HepG2 (cell line): Measurements from ENCODE around the gene RFX2. TPM values are rescaled to one million over a fixed set of nuclear protein-coding genes. Genes with fewer than 3 reads are reported as not detected.

Source experiments
- ATAC-seq: fragments of 200-7000 bp; cut with Tn5 transposase; 3 replicates; pipeline ENCODE4 v1.9.1; 2020; ENCODE audit warnings: mild to moderate bottlenecking, moderate library complexity
- BruUV-seq: library from RNA; stranded (reverse); fragments of 400-500 nt; replicated peaks from 2 replicates; lab custom pipeline; 2021; lab: Mats Ljungman, UMichigan
- CTCF ChIA-PET: fragments of 300-600 bp; formaldehyde crosslinking; extraction: SDS; loops from one replicate; lab custom pipeline; 2021; ENCODE audit warnings: low total read pairs, inconsistent platforms, low intra/inter-chr PET ratio; lab: Yijun Ruan, JAX
- POLR2A ChIA-PET: fragments of 350-600 bp; sonication (Branson Sonifier 250); formaldehyde crosslinking; loops from one replicate; lab custom pipeline; 2020; ENCODE audit warnings: antibody characterized with exemption, inconsistent platforms; lab: Yijun Ruan, JAX
- DNase-seq: peaks from one replicate; pipeline ENCODE4 v3.0.0-alpha.2; 2015; ENCODE audit warnings: low spot score
- FAIRE-seq: peaks from 3 replicates; lab custom pipeline; 2011; peaks lifted over from hg19 to GRCh38; lab: Jason Lieb, UNC
- H2AFZ ChIP-seq: one replicate; pipeline ENCODE4 v1.6.1; 2011; ENCODE audit warnings: low read length, inconsistent platforms
- H3K27ac ChIP-seq: fragments of 300-600 bp; 3 replicates; pipeline ENCODE4 v1.8.0; 2011; ENCODE audit warnings: mixed run types, mild to moderate bottlenecking, mixed read lengths, low read length, inconsistent platforms; ENCODE audit not compliant: insufficient read depth; ENCODE audit errors: extremely low read length
- H3K27me3 ChIP-seq, 2 experiments: fragments of 200-600 bp in 1 of 2; 2 replicates in 1 of 2; 3 replicates in 1 of 2; pipeline versions ENCODE4 v1.6.0 to v1.8.0; 2011; ENCODE audit warnings: low read length in 2 of 2, mild to moderate bottlenecking in 2 of 2, moderate library complexity in 2 of 2, inconsistent platforms in 1 of 2; ENCODE audit not compliant: insufficient read depth in 2 of 2, control insufficient read depth in 1 of 2
- H3K36me3 ChIP-seq, 2 experiments: fragments of 200-600 bp in 1 of 2; replicated peaks in 1 of 2; 2 replicates in 1 of 2; 3 replicates in 1 of 2; pipeline versions ENCODE4 v1.5.1 to v1.8.0; 2011; ENCODE audit warnings: low read length in 2 of 2, inconsistent platforms in 1 of 2; ENCODE audit not compliant: insufficient read depth in 2 of 2, control insufficient read depth in 1 of 2
- H3K4me1 ChIP-seq: 2 replicates; pipeline ENCODE4 v1.5.1; 2012; ENCODE audit warnings: low read length, inconsistent platforms; ENCODE audit not compliant: insufficient read depth
- H3K4me2 ChIP-seq: 2 replicates; pipeline ENCODE4 v1.6.0; 2011; ENCODE audit warnings: low read depth, low read length, inconsistent platforms
- H3K4me3 ChIP-seq, 3 experiments: fragments of 200-600 bp in 1 of 3; sonication (generic), shearing (Covaris generic) in 1 of 3; replicated peaks in 1 of 3; 2 replicates each; pipeline ENCODE4 v1.5.1; 2011 to 2016; ENCODE audit warnings: low read length in 3 of 3, inconsistent platforms in 2 of 3, low read depth in 2 of 3, mild to moderate bottlenecking in 2 of 3, control low read depth in 1 of 3, mixed read lengths in 1 of 3; ENCODE audit not compliant: insufficient read depth in 1 of 3
- H3K79me2 ChIP-seq: one replicate; pipeline ENCODE4 v1.6.1; 2011; ENCODE audit warnings: low read length, inconsistent platforms; ENCODE audit not compliant: insufficient read depth
- H3K9ac ChIP-seq: 2 replicates; pipeline ENCODE4 v1.6.0; 2011; ENCODE audit warnings: mild to moderate bottlenecking, low read depth, low read length, inconsistent platforms; ENCODE audit not compliant: insufficient read depth
- H3K9me3 ChIP-seq: 2 replicates; pipeline ENCODE4 v1.5.1; 2012; ENCODE audit warnings: mild to moderate bottlenecking, low read length
- H4K20me1 ChIP-seq: 2 replicates; pipeline ENCODE4 v1.6.0; 2011; ENCODE audit warnings: inconsistent platforms, mild to moderate bottlenecking, low read length, moderate library complexity; ENCODE audit not compliant: insufficient read depth
- AGO1 ChIP-seq: fragments of 200-400 bp; formaldehyde crosslinking; IDR thresholded peaks from 2 replicates; pipeline ENCODE4 v1.6.1; 2017; ENCODE audit warnings: mild to moderate bottlenecking, low read depth, low read length, moderate library complexity; ENCODE audit not compliant: poor library complexity, severe bottlenecking
- CCDC6 ChIP-seq: sonication (generic); formaldehyde crosslinking; IDR thresholded peaks from 2 replicates; pipeline ENCODE4 v1.8.1; 2022; ENCODE audit warnings: mild to moderate bottlenecking, missing genetic modification reagents, moderate library complexity
- HDAC1 ChIP-seq: sonication (generic); formaldehyde crosslinking; IDR thresholded peaks from 2 replicates; pipeline ENCODE4 v1.5.1; 2020; ENCODE audit warnings: mild to moderate bottlenecking, missing genetic modification reagents
- HINFP ChIP-seq: sonication (generic); formaldehyde crosslinking; IDR thresholded peaks from 2 replicates; pipeline ENCODE4 v1.4.0; 2020; ENCODE audit warnings: low read depth, mild to moderate bottlenecking, missing genetic modification reagents
- KAT2B ChIP-seq: fragments of 150-350 bp; IDR thresholded peaks from 2 replicates; pipeline ENCODE4 v1.6.1; 2014; ENCODE audit warnings: low read depth, low read length, borderline replicate concordance
- MAZ ChIP-seq, 2 experiments: sonication (generic) in 1 of 2; formaldehyde crosslinking in 1 of 2; IDR thresholded peaks; 2 replicates each; pipeline versions ENCODE4 v1.5.0 to v1.6.1; 2012 to 2020; ENCODE audit warnings: low read depth in 2 of 2, mild to moderate bottlenecking in 2 of 2, borderline replicate concordance in 1 of 2, improper control_type of control experiment in 1 of 2, low read length in 1 of 2, missing genetic modification reagents in 1 of 2, moderate library complexity in 1 of 2
- MIXL1 ChIP-seq: IDR thresholded peaks from 2 replicates; pipeline ENCODE4 v1.6.1; 2016
- SMARCC2 ChIP-seq: fragments of 450-650 bp; IDR thresholded peaks from 2 replicates; pipeline ENCODE4 v1.6.1; 2017; ENCODE audit warnings: antibody characterized with exemption, mild to moderate bottlenecking
- UBTF ChIP-seq: sonication (generic); formaldehyde crosslinking; IDR thresholded peaks from 2 replicates; pipeline ENCODE4 v1.4.0; 2020; ENCODE audit warnings: mild to moderate bottlenecking, missing genetic modification reagents
- ZBTB14 ChIP-seq: sonication (generic); formaldehyde crosslinking; IDR thresholded peaks from 2 replicates; pipeline ENCODE4 v1.4.0; 2020; ENCODE audit warnings: missing genetic modification reagents
- ZHX1 ChIP-seq: sonication (generic); formaldehyde crosslinking; IDR thresholded peaks from 2 replicates; pipeline ENCODE4 v1.8.1; 2022; ENCODE audit warnings: low read depth, mild to moderate bottlenecking, missing genetic modification reagents
- ZNF333 ChIP-seq: sonication (generic); formaldehyde crosslinking; IDR thresholded peaks from 2 replicates; pipeline ENCODE4 v1.4.0; 2020; ENCODE audit warnings: mild to moderate bottlenecking, missing genetic modification reagents, borderline replicate concordance
- ZNF512B ChIP-seq: sonication (generic); formaldehyde crosslinking; IDR thresholded peaks from 2 replicates; pipeline ENCODE4 v1.5.1; 2020; ENCODE audit warnings: missing genetic modification reagents, mild to moderate bottlenecking, borderline replicate concordance
- WGBS: methylation state at CpG from one replicate; pipeline ENCODE4 v1.1.6; 2017; ENCODE audit warnings: low lambda C conversion rate; 5-methylcytosine and 5-hydroxymethylcytosine counted together
- in situ Hi-C: cut with HindIII; loops from 2 replicates; pipeline ENCODE4 v1.10.0; 2017; ENCODE audit warnings: low pct_unique_long_range_greater_than_20kb; ENCODE audit not compliant: extremely low pct_ligation_motif_present
- intact Hi-C: fragments of 100-400 bp; cut with micrococcal nuclease; formaldehyde crosslinking; loops from one replicate; pipeline ENCODE4 v1.10.0; 2022; ENCODE audit not compliant: unreplicated experiment
- polyA plus RNA-seq, 8 experiments: library from polyadenylated mRNA; depleted of rRNA in 3 of 8; stranded (reverse) in 7 of 8; unstranded in 1 of 8; fragments of >200 nt; fragmentation: Illumina TruSeq in 4 of 8; extraction: Trizol in 4 of 8; gene quantifications; 2 replicates each; pipeline versions ENCODE4 v1.2.1 to v1.2.3, GENCODE V29; 2011 to 2016; ENCODE audit warnings: low read depth in 4 of 8, missing spikeins in 1 of 8, mixed read lengths in 1 of 8; ENCODE audit not compliant: insufficient read depth in 1 of 8
- total RNA-seq, 5 experiments: library from RNA; depleted of rRNA; stranded (reverse); fragments of >200 nt; fragmentation: Illumina TruSeq; extraction: Trizol; gene quantifications; 2 replicates each; pipeline ENCODE4 v1.2.3, GENCODE V29; 2016; ENCODE audit warnings: low read depth in 1 of 5

Gene RFX2
- total and polyA plus RNA-seq, 2 of the 13 experiments (the other 11 are each of a cell fraction or from before 2014, with no cell fraction given) = 2.8 to 3.3 TPM

GRCh38 chr19:6035026-6035425, 75.3 kb downstream of the RFX2 start:
- 91% methylated on average over 3 of the region's 3 CpGs for WGBS
- Histone ChIP-seq H3K27ac (no peak overlapping the region), H3K36me3 (no peaks in the 10 kb centered on the region), H3K9me3 (no peaks in the 10 kb centered on the region), H4K20me1 (no peaks in the 10 kb centered on the region), H3K79me2 (no peaks in the 10 kb centered on the region), H3K27me3 (no peaks in the 10 kb centered on the region), H3K4me3 (no peak overlapping the region), H3K9ac (no peak overlapping the region), H2AFZ (no peak overlapping the region), H3K4me1 (no peaks in the 10 kb centered on the region), H3K4me2 (no peak overlapping the region)
- intact Hi-C loops (no loop called here), in situ Hi-C loops (loop anchor here (25.0 kb wide), 1 partner anchor 277 kb away; no protein-coding TSS in a partner anchor)
- ATAC-seq (no peak), DNase-seq (no peak), FAIRE-seq (no peak)
- ChIA-PET CTCF (no interaction called here), POLR2A (no interaction called here)
- no TSS peak for BruUV-seq
- no peak for TF ChIP-seq CCDC6 (CRISPR knock-in tag)
- TF ChIP-seq HDAC1 = no peak
- TF ChIP-seq KAT2B = no peak
- TF ChIP-seq HINFP (CRISPR knock-in tag) = no peak
- no peak for TF ChIP-seq ZBTB14 (CRISPR knock-in tag)
- no peak for TF ChIP-seq ZNF333 (CRISPR knock-in tag)
- TF ChIP-seq MIXL1 (CRISPR knock-in tag) = no peak
- TF ChIP-seq UBTF = no peak
- TF ChIP-seq MAZ (IDR thresholded peaks at IDR 0.05; ENCODE audit: borderline replicate concordance, low read depth, low read length) = no peak
- TF ChIP-seq MAZ (CRISPR knock-in tag; IDR thresholded peaks at IDR 0.05; ENCODE audit: low read depth) = no peak
- no peak for TF ChIP-seq AGO1
- no peak for TF ChIP-seq ZNF512B (CRISPR knock-in tag)
- TF ChIP-seq ZHX1 (CRISPR knock-in tag) = no peak
- no peak for TF ChIP-seq SMARCC2
